WTC11 (cell line): ENCODE data around the gene ACCSL. TPM values are rescaled to one million over a fixed set of nuclear protein-coding genes. Genes with fewer than 3 reads are reported as not detected.

Experiments
- ATAC-seq: fragments of 200-7000 bp; cut with Tn5 transposase; 2 replicates; pipeline ENCODE4 v1.10.0; 2021; ENCODE audit warnings: mild to moderate bottlenecking, moderate library complexity
- CTCF ChIA-PET: fragments of 300-600 bp; sonication (Branson Sonifier 250); formaldehyde crosslinking; loops from one replicate; lab custom pipeline; 2021; ENCODE audit warnings: antibody characterized with exemption; lab: Charles Lee
- POLR2A ChIA-PET: fragments of 350-600 bp; sonication (Branson Sonifier 250); formaldehyde crosslinking; loops from one replicate; lab custom pipeline; 2021; ENCODE audit warnings: antibody characterized with exemption; lab: Charles Lee
- DNase-seq: peaks from one replicate; pipeline ENCODE4 v3.0.0; 2021; ENCODE audit warnings: low spot score
- H3K27ac Mint-ChIP-seq: 2 replicates; pipeline ENCODE4 v1.8.0; 2021; ENCODE audit warnings: mixed read lengths
- H3K27me3 Mint-ChIP-seq: 2 replicates; pipeline ENCODE4 v1.8.0; 2021; ENCODE audit warnings: low read depth, mild to moderate bottlenecking, moderate library complexity, mixed read lengths
- H3K36me3 Mint-ChIP-seq: 2 replicates; pipeline ENCODE4 v1.8.0; 2021; ENCODE audit warnings: mixed read lengths
- H3K4me1 Mint-ChIP-seq: 2 replicates; pipeline ENCODE4 v1.8.0; 2022; ENCODE audit warnings: mixed read lengths
- H3K4me3 Mint-ChIP-seq: 2 replicates; pipeline ENCODE4 v1.8.0; 2021; ENCODE audit warnings: mild to moderate bottlenecking, moderate library complexity, mixed read lengths
- H3K9me3 Mint-ChIP-seq: 2 replicates; pipeline ENCODE4 v1.8.0; 2021; ENCODE audit warnings: mixed read lengths
- CBFB ChIP-seq: sonication (generic); formaldehyde crosslinking; IDR thresholded peaks from 2 replicates; pipeline ENCODE4 v1.8.1; 2022; ENCODE audit warnings: mild to moderate bottlenecking, low read depth, missing genetic modification reagents
- EMX1 ChIP-seq: fragments of 250-450 bp; sonication (Bioruptor Pico); IDR thresholded peaks from 2 replicates; pipeline ENCODE4 v1.8.0; 2021; ENCODE audit warnings: mild to moderate bottlenecking
- GABPB1 ChIP-seq: sonication (generic); formaldehyde crosslinking; IDR thresholded peaks from 2 replicates; pipeline ENCODE4 v1.8.1; 2023; ENCODE audit warnings: mild to moderate bottlenecking, missing genetic modification reagents
- HMGA2 ChIP-seq: fragments of 250-450 bp; sonication (Bioruptor Pico); IDR thresholded peaks from 2 replicates; pipeline ENCODE4 v1.4.0; 2021; ENCODE audit warnings: mild to moderate bottlenecking, moderate library complexity
- MYBL2 ChIP-seq: sonication (generic); formaldehyde crosslinking; IDR thresholded peaks from 2 replicates; pipeline ENCODE4 v1.8.1; 2023; ENCODE audit warnings: mild to moderate bottlenecking, moderate library complexity, missing genetic modification reagents
- NFATC4 ChIP-seq: fragments of 250-450 bp; sonication (Bioruptor Pico); IDR thresholded peaks from 2 replicates; pipeline ENCODE4 v1.9.0; 2021; ENCODE audit warnings: mild to moderate bottlenecking
- NFE2L1 ChIP-seq: sonication (generic); formaldehyde crosslinking; IDR thresholded peaks from 2 replicates; pipeline ENCODE4 v1.8.1; 2023; ENCODE audit warnings: missing genetic modification reagents
- OVOL2 ChIP-seq: fragments of 250-450 bp; sonication (Bioruptor Pico); IDR thresholded peaks from 2 replicates; pipeline ENCODE4 v1.9.0; 2021; ENCODE audit warnings: mild to moderate bottlenecking, borderline replicate concordance
- SP1 ChIP-seq: sonication (generic); formaldehyde crosslinking; conservative IDR thresholded peaks from 2 replicates; pipeline ENCODE4 v1.8.1; 2022; ENCODE audit warnings: missing genetic modification reagents
- TEAD1 ChIP-seq: sonication (generic); formaldehyde crosslinking; IDR thresholded peaks from 2 replicates; pipeline ENCODE4 v1.8.0; 2022; ENCODE audit warnings: mild to moderate bottlenecking, missing genetic modification reagents
- TEAD4 ChIP-seq: sonication (generic); formaldehyde crosslinking; IDR thresholded peaks from 2 replicates; pipeline ENCODE4 v1.8.0; 2022; ENCODE audit warnings: mild to moderate bottlenecking, missing genetic modification reagents
- TP53 ChIP-seq: sonication (generic); formaldehyde crosslinking; IDR thresholded peaks from 2 replicates; pipeline ENCODE4 v1.8.1; 2023; ENCODE audit warnings: mild to moderate bottlenecking, missing genetic modification reagents
- ZBTB21 ChIP-seq: sonication (generic); formaldehyde crosslinking; IDR thresholded peaks from 2 replicates; pipeline ENCODE4 v1.8.1; 2023; ENCODE audit warnings: mild to moderate bottlenecking, missing genetic modification reagents, borderline replicate concordance
- ZNF138 ChIP-seq: sonication (generic); formaldehyde crosslinking; conservative IDR thresholded peaks from 2 replicates; pipeline ENCODE4 v1.8.1; 2022; ENCODE audit warnings: mild to moderate bottlenecking, moderate library complexity, missing genetic modification reagents
- ZNF263 ChIP-seq: sonication (generic); formaldehyde crosslinking; IDR thresholded peaks from 2 replicates; pipeline ENCODE4 v1.8.1; 2022; ENCODE audit warnings: low read depth, mild to moderate bottlenecking, moderate library complexity, missing genetic modification reagents
- ZNF317 ChIP-seq: sonication (generic); formaldehyde crosslinking; IDR thresholded peaks from 2 replicates; pipeline ENCODE4 v1.8.1; 2023; ENCODE audit warnings: low read depth, mild to moderate bottlenecking, moderate library complexity, missing genetic modification reagents, borderline replicate concordance
- ZNF423 ChIP-seq: fragments of 250-450 bp; sonication (Bioruptor Pico); IDR thresholded peaks from 2 replicates; pipeline ENCODE4 v2.1.2; 2022; ENCODE audit warnings: mild to moderate bottlenecking, moderate library complexity
- total RNA-seq: library from RNA; stranded (reverse); gene quantifications from 3 replicates; pipeline ENCODE4 v1.2.3, GENCODE V29; 2021
- TF ChIP-seq, protein P1 (sequence below): fragments of 250-450 bp; sonication (Bioruptor Pico); conservative IDR thresholded peaks from 2 replicates; pipeline ENCODE4 v1.9.0; 2021; ENCODE audit warnings: mild to moderate bottlenecking
- TF ChIP-seq, protein P2 (sequence below): fragments of 250-450 bp; sonication (Bioruptor Pico); IDR thresholded peaks from 2 replicates; pipeline ENCODE4 v1.8.0; 2021; ENCODE audit warnings: mild to moderate bottlenecking
- TF ChIP-seq, protein P3 (sequence below): sonication (generic); formaldehyde crosslinking; IDR thresholded peaks from 2 replicates; pipeline ENCODE4 v1.8.1; 2023; ENCODE audit warnings: mild to moderate bottlenecking, missing genetic modification reagents
- TF ChIP-seq, protein P4 (sequence below): sonication (generic); formaldehyde crosslinking; IDR thresholded peaks from 2 replicates; pipeline ENCODE4 v1.8.1; 2023; ENCODE audit warnings: mild to moderate bottlenecking, moderate library complexity, missing genetic modification reagents

The ACCSL gene
- total RNA-seq, 1 experiment from 2014 or later: not detected

DNA sequence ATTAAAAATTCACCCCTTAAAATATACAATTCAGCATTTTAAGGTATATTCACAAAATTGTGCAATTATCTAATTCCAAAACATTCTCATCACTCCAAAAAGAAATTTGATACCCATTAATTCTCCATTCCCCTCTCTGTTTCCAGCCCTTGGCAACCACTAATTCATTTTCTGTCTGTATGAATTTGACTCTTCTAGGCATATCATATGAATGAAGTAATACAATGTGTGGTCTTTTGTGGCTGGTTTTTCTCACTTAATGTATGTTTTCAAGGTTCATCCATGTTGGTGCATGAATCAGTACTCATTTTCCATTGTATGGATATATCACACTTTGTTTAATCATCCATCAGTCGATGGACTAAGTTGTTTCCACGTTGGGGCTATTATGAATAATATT lies 29.0 kb upstream of the ACCSL start:
- ChIA-PET CTCF (no interaction called here), POLR2A (no interaction called here)
- no peak for TF ChIP-seq EMX1 (CRISPR knock-in tag)
- TF ChIP-seq ZNF423 (CRISPR knock-in tag): no peak
- TF ChIP-seq, protein P1, sequence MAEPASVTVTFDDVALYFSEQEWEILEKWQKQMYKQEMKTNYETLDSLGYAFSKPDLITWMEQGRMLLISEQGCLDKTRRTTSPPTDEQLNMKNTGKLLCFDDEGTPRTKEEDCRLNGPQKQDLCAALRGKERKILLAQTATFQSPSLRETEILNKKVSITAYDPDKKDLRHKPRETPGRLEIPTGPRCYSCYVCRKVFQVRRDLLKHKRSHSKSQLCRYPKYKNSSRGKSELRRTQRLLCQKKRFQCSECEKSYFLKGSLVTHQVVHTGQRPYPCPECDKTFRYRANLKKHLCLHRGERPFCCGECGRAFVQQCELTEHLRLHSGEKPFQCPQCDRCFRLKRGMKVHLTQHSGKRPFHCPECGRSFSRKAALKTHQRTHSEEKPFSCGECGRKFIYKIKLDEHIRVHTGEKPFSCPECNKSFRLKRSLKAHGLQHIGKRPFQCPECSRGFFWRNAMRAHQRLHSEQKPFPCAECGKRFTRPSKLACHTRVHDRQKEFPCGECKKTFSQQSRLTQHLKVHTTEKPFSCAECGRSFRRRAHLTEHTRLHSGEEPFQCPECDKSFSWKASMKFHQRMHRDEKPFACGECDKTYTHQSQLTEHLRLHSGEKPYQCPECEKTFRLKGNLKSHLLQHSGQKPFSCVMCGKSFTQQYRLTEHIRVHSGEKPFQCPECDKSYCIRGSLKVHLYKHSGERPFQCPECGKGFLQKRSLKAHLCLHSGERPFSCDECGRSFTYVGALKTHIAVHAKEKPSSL (CRISPR knock-in tag): no peak
- no peak overlapping the region for H3K4me3 Mint-ChIP-seq
- DNase-seq (no peak), ATAC-seq (no peak)
- peaks cover 20% of the 10 kb centered on the region for H3K27me3 Mint-ChIP-seq
- H3K36me3 Mint-ChIP-seq: 0 out of 2 replicates have a peak, but pooled peaks cover 3% of the 10 kb centered on the region
- H3K27ac Mint-ChIP-seq: no peak overlapping the region
- H3K9me3 Mint-ChIP-seq: peaks cover 24% of the 10 kb centered on the region
- H3K4me1 Mint-ChIP-seq: no peaks in the 10 kb centered on the region

DNA sequence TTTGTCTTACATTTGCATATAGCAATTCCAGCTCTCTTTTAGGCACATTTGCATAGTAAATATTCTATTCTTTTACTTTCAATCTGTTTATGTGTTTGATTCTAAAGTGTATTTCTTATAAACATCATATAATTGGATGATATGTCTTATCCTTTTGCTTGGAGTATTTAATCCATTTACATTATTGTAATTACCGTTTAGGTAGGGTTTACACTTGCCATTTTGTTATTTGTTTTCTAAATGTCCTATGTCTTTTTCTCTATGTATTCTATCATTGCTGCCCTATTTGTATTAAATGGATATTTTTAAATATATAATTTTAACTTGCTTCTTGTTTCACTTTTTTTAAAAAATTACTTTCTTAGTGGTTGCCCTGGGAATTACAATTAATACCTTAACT lies 22.8 kb upstream of the ACCSL start:
- peaks cover 22% of the 10 kb centered on the region for H3K27me3 Mint-ChIP-seq
- ChIA-PET POLR2A (no interaction called here), CTCF (no interaction called here)
- peaks cover 4% of the 10 kb centered on the region for H3K4me1 Mint-ChIP-seq
- H3K4me3 Mint-ChIP-seq: no peak overlapping the region
- ATAC-seq (no peak), DNase-seq (no peak)
- TF ChIP-seq TEAD1 (CRISPR knock-in tag) (no peak), ZBTB21 (CRISPR knock-in tag) (no peak), ZNF263 (CRISPR knock-in tag) (no peak), NFE2L1 (CRISPR knock-in tag) (no peak), ZNF138 (CRISPR knock-in tag) (no peak), MYBL2 (CRISPR knock-in tag) (no peak), OVOL2 (CRISPR knock-in tag) (no peak), HMGA2 (CRISPR knock-in tag) (no peak), GABPB1 (CRISPR knock-in tag) (no peak), SP1 (CRISPR knock-in tag) (no peak), TEAD4 (CRISPR knock-in tag) (no peak)
- TF ChIP-seq, protein P2, sequence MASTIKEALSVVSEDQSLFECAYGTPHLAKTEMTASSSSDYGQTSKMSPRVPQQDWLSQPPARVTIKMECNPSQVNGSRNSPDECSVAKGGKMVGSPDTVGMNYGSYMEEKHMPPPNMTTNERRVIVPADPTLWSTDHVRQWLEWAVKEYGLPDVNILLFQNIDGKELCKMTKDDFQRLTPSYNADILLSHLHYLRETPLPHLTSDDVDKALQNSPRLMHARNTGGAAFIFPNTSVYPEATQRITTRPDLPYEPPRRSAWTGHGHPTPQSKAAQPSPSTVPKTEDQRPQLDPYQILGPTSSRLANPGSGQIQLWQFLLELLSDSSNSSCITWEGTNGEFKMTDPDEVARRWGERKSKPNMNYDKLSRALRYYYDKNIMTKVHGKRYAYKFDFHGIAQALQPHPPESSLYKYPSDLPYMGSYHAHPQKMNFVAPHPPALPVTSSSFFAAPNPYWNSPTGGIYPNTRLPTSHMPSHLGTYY (CRISPR knock-in tag): no peak
- TF ChIP-seq, protein P3, sequence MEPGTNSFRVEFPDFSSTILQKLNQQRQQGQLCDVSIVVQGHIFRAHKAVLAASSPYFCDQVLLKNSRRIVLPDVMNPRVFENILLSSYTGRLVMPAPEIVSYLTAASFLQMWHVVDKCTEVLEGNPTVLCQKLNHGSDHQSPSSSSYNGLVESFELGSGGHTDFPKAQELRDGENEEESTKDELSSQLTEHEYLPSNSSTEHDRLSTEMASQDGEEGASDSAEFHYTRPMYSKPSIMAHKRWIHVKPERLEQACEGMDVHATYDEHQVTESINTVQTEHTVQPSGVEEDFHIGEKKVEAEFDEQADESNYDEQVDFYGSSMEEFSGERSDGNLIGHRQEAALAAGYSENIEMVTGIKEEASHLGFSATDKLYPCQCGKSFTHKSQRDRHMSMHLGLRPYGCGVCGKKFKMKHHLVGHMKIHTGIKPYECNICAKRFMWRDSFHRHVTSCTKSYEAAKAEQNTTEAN (CRISPR knock-in tag): no peak
- H3K36me3 Mint-ChIP-seq: peaks cover 11% of the 10 kb centered on the region; the same call in 1 of the 2 replicates
- H3K9me3 Mint-ChIP-seq: peaks cover 44% of the 10 kb centered on the region
- H3K27ac Mint-ChIP-seq: no peak overlapping the region

DNA sequence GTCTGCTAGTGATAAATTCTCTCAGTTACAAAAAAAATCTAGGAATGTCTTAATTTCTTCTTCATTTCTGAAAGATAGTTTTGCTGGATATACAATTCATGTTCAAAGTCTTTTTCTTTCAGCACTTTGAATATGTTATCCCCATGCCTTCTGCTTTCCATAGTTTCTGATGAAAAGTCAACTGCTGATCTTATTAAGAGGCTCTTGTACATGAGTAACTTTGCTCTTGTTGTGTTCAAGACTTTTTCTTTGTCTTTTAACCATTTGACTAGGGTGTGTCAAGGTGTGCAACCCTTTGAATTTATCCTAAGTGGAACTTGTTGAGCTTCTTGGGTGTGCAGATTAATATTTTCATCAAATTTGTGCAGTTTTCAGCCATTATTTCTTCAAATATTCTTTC lies 22.1 kb upstream of the ACCSL start:
- Mint-ChIP-seq H3K27ac (no peak overlapping the region), H3K4me1 (peaks cover 12% of the 10 kb centered on the region), H3K27me3 (peaks cover 20% of the 10 kb centered on the region), H3K4me3 (no peak overlapping the region), H3K36me3 (peaks cover 11% of the 10 kb centered on the region; the same call in 1 of the 2 replicates), H3K9me3 (peaks cover 44% of the 10 kb centered on the region)
- POLR2A ChIA-PET: no interaction called here
- DNase-seq (no peak), ATAC-seq (no peak)
- TF ChIP-seq NFATC4 (no peak), CBFB (CRISPR knock-in tag) (no peak), ZNF317 (CRISPR knock-in tag) (peak; percentile 96), TEAD1 (CRISPR knock-in tag) (no peak), TP53 (CRISPR knock-in tag) (no peak)
- TF ChIP-seq, protein P2 (CRISPR knock-in tag): no peak
- TF ChIP-seq, protein P4, sequence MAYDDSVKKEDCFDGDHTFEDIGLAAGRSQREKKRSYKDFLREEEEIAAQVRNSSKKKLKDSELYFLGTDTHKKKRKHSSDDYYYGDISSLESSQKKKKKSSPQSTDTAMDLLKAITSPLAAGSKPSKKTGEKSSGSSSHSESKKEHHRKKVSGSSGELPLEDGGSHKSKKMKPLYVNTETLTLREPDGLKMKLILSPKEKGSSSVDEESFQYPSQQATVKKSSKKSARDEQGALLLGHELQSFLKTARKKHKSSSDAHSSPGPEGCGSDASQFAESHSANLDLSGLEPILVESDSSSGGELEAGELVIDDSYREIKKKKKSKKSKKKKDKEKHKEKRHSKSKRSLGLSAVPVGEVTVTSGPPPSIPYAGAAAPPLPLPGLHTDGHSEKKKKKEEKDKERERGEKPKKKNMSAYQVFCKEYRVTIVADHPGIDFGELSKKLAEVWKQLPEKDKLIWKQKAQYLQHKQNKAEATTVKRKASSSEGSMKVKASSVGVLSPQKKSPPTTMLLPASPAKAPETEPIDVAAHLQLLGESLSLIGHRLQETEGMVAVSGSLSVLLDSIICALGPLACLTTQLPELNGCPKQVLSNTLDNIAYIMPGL (CRISPR knock-in tag): no peak
- CTCF ChIA-PET: no interaction called here
